ENCODE measurements around the gene DNAAF8.
A peak's percentile ranks its signal among the peaks of the same experiment; 100 is the strongest.

Gene DNAAF8

DNA sequence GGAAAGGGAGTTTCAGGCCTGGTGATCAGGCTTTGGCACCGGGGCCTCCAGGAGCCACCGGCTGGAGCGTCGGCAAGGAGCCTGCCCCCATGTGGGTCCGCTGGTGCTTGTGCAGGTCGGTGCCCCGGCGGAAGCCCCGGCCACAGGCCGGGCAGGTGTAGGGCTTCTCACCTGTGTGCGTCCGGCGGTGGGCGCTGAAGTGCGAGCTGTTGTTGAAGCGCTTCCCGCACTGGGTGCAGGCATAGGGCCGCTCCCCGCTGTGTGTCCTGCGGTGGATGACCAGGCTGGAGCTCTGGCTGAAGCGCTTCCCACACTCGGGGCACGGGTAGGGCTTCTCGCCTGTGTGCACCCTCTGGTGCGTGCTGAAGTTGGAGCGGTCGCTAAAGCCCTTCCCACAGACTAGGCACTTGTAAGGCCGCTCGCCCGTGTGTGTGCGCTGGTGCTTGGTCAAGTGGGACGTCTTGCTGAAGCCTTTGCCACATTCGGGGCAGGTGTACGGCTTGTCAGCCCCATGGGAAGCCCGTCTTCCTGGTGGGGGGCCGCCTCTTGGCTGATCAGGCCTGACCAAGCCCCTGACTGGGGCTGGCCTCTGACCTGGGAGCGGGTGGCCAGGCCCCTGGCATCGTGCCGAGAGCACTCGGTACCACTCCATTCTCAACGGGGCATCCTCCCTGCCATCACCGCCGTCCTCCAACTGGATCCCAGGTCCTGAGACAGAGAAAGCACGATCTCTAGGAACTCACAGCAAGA is 18.2 kb downstream of the DNAAF8 start:
- no peak for DNase-seq (ENCODE audit: low read depth, low spot score)

DNA sequence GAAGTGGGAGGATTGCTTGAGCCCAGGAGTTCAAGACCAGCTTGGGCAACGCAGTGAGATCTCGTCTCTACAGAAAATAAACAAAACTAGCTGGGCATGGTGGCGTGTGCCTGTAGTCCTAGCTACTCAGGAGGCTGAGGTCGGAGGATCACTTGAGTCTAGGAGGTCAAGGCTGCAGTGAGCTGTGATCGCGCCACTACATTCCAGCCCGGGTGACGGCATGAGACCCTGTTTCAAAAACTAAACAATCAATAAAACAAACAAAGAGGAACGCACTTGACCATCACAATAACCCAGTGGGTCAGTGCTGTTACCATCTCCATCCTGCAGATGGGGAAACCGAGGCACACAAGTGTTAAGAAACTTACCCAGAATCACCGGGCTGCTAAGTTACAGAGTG is 18.9 kb downstream of the DNAAF8 start:
- DNase-seq (ENCODE audit: low read depth, low spot score): no peak

DNA sequence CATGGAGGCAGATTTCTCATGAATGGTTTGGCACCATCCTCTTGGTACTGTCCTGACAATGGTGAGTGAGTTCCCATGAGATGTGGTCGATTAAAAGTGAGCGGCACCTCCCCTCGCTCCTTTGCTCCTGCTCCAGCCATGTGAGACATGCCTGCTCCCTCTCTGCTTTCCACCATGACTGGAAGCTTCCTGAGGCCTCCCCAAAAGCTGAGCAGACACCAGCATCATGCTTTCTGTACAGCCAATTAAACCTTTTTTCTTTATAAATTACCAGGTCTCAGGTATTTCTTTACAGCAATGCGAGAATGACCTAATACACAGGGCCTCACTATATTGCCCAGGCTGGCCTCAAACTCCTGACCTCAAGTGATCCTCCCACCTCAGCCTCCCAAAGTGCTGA is 20.5 kb downstream of the DNAAF8 start:
- no peak for DNase-seq (ENCODE audit: low read depth, low spot score)

DNA sequence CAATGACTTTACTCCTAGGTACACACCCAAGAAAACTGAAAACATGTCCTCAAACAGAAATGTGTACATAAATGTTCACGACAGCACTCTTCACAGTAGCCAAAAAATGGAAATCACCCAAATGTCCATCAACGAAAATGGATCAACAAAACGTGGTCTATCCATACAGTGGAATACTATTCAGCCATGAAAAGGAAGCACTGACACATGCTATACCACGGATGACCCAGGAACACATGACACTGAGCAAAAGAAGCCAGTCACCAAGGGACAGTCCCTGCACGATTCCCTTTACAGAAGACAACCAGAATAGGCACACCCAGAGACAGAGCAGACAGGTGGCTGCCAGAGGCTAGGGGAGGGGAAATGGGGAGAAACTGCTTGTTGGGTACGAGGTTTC is 21.4 kb downstream of the DNAAF8 start:
- no peak for DNase-seq (ENCODE audit: low read depth, low spot score)

DNA sequence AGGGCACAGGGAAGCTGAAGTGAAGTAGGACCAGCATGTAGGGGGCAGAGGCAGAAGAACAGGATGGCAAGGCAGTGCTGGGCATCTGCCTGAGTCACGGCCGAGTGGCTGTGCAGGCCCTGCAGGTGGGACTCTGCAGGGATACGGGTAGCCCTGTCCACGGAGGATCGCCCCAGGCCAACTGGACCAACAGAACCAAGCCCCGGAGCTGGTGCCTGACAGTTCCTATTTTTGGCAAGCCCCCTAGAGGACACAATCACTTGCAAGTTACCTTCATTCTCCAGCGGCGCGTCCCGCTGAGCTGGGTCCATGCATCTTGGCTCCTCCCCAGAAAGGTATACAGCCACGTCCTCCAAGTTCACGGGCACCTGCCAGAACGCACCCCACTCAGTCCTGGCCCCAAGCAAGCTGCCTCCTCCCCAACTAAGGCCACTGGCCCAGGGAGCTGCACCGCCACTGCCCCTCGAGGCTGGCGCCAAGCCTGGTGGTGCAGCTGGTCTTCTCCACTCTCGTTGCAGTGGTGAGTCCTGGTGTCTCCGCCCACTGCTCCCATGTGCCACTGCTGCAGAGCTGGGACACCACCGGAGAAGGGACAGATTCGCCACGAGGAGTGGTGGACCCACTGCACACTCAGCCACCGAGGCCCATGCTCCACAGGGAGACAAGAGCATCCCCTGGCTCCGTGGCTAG is 26.0 kb downstream of the DNAAF8 start:
- DNase-seq (ENCODE audit: low read depth, low spot score): no peak

DNA sequence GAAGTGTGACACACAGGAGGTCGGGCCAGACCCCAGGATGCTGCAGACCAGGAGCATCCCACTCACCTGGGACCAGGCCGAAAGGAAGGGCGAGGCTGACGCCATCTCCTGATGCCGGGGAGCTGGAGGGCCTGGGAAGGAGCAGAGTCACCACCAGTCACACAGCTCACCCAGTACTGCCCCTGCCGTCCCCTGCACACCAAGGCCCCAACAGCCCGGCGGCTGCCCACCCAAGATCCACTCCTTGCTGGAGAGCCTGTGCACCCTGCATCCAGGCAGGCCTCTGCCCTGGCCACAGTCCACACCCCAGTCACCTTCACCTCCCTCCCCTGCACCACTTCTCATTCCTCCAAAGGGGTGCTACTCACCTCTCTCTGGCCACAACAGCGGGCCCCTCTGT is 27.9 kb downstream of the DNAAF8 start:
- no peak for DNase-seq (ENCODE audit: low read depth, low spot score)

DNA sequence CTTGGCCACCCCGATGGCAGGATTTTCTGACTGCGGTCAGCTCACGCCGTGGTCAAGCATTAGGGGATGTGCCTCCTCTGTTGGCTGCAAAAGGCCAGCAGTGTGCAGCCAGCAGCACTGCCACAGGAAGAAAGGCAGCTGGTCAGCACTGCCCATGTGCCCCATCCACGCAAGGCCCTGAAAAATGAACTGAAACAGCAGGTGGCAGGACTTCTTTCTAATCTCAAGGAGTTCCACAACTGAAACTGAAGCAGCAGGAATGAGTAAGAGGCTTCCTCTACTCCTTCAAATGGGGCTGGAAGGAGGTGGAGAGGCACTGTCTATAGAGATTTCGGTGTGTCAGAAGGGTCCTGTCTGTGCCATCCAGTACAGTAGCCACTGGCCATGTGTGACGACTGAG is 29.5 kb downstream of the DNAAF8 start:
- no peak for DNase-seq (ENCODE audit: low read depth, low spot score)

DNA sequence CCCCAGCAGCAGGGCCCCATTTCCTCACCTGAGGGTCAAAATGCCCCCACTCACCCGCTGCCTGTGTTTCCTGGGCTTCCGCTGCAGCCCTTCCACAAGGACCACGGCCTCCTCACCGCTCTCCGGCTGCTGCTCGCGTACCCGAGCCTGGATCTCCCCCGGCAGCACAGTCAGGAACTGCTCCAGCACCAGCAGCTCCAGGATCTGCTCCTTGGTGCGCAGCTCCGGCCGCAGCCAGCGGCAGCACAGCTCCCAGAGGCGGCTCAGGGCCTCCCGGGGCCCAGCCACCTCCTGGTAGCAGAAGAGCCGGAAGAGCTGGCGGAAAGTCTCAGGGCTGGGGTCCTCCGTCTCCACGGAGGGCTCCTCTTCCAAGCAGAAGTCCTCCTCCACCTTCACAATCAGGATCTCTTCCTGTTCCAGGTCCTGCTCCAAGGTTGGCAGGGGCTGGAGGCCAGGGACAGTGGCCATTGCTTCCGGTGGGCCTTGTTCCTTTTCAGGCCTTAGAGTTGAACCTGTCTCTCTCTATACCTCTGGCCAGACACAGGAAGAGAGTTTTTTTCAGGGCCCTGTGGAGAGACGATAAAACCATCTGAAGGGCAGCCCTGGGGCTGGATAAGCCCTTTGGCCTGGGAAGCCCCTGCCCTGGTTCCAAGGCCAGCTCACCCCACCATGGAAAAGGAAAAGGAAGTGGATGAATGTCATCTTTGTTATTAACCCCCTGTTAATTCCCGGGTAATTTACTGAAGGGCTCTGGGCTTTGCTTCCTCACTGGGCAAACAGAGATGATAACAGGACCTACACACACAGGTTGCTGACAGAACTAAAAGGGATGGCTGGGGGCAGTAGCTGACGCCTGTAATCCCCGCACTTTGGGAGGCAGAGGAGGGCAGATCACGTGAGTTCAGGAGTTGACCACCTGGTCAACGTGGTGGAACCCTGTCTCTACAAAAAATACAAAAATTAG is 31.5 kb downstream of the DNAAF8 start:
- no peak for DNase-seq (ENCODE audit: low read depth, low spot score)

DNA sequence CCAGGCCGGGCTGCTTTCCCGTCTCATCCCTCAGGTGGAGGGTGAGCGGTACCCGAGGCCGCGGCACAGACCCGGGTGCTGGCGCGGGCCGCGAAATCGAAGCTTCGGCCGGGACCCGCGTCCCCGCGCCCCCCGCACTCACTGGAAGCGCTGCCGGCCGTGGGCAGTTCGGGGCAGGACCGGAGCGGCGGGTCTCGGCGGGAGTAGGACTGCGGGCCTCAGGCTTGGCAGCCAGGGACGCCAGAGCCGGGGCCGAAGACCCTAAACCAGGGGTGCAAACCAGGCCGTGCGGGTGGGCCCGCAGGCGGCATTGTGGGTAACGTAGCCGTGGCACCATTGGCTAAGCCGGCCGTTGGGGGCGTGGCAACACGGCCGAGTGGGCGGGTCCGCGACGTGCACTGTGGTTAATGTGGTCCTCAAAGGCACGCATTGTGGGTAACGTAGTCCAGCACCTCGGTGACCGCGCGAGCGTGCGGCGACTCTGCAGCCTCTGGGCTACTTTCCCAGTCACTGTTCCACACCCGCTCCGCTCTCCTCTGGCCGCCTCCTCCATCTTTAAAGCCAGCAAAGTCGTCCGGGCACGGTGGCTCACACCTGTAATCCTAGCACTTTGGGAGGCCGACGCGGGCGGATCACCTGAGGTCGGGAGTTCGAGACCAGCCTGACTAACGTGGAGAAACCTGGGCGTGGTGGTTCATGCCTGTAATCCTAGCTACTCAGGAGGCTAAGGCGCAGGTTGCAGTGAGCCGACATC is 32.7 kb downstream of the DNAAF8 start, which contains the start of gene ZNF500:
TSS of gene ZNF500 (minus strand) at position 288 of the 754 bp plus-strand sequence. CDS start 1,184 bp downstream, outside the sequence.
- peak; percentile 94 for DNase-seq (ENCODE audit: low read depth, low spot score)

DNA sequence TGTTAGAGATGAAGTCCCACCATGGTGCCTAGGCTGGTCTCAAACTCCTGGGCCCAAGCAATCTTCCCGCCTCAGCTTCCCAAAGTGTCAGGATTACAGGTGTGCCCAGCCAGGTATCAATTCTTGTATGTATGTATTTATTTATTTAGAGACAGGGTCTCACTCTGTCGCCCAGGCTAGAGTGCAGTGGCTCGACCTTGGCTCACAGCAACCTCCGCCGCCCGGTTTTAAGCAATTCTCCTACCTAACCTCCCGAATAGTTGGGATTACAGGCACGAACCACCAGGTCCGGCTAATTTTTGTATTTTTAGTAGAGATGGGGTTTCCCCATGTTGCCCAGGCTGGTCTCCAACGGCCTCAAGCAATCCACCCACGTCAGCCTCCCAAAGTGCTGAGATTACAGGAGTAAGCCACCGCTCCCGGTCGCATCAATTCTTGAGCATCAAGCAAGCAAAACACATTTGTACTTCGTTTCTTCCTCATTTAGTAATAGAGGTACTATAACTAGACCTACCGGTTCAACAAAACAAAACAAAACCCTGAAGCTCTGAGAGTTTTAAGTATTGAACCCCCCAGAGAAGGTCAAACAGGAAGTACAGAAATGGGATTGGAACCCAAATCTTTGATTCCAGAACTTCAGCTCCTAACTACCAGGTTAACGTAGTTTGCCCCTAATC is 33.7 kb downstream of the DNAAF8 start:
- no peak for DNase-seq (ENCODE audit: low read depth, low spot score)

DNA sequence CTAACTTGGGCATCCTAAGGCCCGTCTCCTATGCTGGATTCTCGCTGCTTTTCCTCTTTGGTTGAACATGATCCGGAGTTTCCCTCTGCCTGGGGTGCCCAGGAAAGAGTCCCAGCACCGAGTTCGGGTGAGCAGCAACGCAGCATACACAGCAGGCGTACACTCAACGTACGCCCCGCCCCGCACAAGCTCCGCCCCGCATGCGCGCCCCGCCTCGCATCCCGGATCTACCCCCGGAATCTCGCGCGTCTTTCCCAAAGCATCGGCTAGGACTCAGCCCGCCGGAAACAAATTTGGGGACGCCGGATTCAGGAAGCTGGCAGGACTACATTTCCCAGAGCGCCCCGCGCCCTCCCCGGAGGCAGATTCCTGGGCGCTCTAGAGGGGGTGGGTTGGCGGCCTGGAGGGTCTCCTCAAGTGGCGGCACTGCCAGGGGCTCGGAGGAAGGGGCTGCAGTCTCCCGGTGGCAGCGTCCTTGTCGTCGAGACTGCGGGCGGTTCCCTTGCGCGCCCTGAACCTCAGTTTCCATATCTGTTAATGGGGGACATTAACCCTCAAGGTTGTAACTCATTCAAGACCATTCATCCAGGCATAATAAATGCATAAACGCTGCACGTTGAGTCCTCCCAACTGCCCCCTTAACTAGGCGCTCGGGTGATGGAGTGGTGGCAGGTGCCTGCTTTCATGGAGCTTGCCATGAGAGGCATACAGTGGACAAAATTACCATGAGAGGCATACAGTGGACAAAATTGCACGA is 34.4 kb downstream of the DNAAF8 start:
- peak; percentile 75 for DNase-seq (ENCODE audit: low read depth, low spot score)

DNA sequence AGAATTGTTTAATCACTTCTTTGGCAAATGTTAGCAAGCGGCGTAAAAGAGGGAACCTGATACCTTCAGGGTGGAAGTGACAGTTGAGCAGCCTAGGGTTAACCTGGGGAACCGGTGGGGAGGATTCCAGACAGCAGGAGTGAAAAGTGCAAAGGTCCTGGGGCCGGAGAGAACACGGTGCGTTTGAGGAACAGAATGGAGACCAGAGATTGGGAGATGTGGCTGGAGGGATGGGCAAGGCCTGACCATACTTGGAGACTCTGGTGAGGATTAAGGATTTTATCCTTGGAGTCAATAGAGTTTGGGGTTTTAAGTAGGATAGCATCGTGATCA is 34.9 kb downstream of the DNAAF8 start:
- no peak for DNase-seq (ENCODE audit: low read depth, low spot score)

DNA sequence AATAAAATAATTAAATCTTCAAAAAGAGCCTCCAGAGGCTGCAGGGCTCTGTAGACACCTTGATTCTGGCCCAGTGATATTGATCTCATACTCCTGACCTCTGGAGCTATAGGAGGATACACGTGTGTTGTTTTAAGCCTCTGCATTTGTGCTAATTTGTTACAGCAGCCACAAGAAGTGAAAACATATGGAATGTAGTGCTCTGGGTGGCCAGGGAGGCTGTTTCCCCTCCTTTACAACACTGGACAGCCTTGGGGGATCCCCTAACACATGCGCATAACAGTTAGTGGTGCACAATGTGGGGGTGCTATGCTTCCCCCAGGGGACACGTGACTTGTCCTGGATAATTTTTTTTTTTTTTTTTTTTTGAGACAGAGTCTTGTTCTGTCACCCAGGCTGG is 37.3 kb downstream of the DNAAF8 start:
- DNase-seq (ENCODE audit: low read depth, low spot score): no peak

DNA sequence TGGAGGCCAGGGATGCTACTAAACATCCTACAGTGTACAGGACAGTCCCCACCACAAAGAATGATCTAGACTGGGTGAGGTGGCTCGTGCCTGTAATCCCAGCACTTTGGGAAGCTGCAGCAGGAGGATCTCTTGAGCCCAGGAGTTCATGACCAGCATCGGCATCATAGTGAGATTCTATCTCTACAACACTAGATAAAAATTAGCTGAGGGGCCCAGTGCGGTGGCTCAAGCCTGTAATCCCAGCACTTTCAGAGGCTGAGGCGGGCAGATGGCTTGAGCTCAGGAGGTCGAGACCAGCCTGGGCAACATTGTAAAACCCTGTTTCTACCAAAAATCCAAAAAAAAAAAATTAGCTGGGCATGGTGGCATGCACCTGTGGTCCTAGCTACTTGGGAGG is 38.0 kb downstream of the DNAAF8 start:
- DNase-seq (ENCODE audit: low read depth, low spot score): no peak

DNA sequence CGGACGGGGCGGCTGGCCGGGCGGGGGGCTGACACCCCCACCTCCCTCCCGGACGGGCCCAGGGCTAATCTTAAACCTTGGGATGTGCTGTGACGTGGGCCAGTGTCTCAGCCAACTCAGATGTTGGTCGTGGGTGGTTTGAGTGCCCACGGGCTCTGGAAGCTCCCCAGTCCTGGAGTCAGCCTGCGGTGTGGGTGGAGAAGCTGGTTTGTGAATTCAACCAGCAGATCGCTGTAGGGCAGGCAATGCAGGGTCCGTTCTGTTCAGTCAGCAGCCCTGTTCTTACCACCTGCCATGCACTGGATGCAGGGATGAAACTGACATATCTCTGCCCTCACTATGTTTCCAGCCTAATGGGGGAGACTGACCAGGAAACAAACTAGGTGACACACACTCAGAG is 40.7 kb downstream of the DNAAF8 start:
- DNase-seq (ENCODE audit: low read depth, low spot score): no peak

DNA sequence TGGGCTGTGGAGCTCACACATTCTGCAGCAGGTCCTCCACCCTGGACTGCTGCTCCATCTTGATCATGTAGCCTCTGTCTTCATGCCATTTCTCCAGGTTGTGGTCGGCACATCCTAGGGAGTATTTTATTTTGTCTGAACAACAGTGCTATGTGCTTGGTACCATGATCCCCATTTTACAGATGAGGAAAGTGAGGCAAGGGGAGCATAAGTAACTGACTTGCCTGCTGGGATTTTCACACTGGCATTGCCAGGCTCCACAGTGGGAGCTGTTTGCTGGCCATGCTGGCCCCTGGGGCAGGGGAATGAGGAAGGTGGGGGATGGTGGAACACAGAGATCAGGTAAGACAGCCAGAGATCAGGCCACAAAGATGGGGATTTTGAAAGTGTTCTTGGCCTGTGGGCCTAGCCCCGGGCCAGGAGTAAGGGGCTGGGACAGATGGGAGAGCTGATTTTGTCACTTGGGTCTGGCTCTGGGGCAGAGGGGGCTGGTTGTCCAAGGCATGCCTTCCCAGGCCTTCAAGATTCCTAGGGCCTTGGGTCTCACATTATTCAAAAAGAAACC is 41.9 kb downstream of the DNAAF8 start:
- no peak for DNase-seq (ENCODE audit: low read depth, low spot score)

DNA sequence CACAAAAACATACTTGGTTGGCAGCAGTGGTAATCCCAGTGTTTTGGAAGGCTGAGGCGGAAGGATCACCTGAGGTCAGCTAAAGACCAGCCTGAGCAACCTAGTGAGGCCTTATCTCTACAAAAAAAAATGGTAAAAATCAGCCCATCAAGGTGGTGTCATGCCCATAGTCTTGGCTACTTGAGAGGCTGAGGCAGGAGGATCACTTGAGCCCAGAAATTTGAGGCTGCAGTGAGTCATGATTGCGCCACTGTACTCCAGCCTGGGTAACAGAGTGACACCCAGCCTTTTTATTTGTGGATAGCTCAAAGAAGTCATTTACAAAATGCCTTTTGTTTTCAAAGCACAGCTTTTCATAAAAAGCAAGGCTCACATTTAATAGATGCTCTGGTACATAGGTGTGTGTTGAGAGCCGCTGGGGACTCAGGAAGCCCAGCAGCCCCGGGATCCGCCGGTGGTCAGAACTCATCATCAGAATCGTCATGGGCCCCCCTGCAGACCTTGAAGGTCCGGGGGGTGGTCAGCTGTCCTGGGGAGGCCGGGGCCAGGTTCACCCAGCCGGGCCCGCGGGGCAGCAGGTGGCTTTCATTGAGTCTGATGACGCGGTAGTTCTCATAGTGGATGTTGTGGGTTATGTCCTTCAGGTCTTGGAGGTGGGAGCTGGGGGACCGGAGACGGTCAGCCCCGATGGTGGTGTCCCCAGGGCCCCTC is 43.2 kb downstream of the DNAAF8 start:
- no peak for DNase-seq (ENCODE audit: low read depth, low spot score)

DNA sequence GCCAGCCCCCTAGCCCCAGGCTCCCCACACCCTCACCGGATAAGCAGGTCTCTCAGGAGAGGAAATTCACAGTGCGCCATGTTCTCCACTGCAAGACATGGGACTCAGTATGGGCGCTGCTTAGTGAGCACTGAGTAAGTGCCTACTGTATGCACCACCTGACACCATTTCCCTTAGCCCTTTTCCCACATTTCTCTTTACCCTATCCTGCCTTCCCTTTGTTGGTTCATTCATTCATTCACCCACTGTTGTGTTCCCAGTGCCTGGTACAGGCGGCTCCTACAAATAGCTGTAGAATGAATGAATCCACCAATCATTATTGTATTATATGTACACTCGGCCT is 43.7 kb downstream of the DNAAF8 start:
- DNase-seq (ENCODE audit: low read depth, low spot score): no peak

DNA sequence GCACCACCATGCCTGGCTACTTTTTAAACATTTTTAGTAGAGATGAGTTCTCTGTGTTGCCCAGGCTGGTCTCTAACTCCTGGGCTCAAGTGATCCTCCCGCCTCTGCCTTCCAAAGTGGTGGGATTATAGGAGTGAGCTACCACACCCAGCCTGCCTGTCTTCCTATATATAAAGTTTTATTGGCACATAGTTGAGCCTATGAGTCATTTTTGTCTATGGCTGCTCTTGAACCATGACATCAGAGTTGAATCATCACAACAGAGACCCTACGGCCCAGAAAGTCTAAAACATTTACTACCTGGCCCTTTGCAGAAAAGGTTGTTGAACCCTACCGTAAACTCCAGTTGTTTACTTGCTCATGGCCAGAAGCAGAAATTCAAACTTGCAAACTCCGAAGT is 45.9 kb downstream of the DNAAF8 start:
- DNase-seq (ENCODE audit: low read depth, low spot score): no peak
